Smooth muscle cell of the brain vasculature (primary cell): ENCODE results near the gene DSCAML1.

Source experiments
- DNase-seq: peaks from one replicate; pipeline ENCODE4 v3.0.0-alpha.2; 2012; ENCODE audit warnings: low read depth, low spot score

Gene DSCAML1

DNA sequence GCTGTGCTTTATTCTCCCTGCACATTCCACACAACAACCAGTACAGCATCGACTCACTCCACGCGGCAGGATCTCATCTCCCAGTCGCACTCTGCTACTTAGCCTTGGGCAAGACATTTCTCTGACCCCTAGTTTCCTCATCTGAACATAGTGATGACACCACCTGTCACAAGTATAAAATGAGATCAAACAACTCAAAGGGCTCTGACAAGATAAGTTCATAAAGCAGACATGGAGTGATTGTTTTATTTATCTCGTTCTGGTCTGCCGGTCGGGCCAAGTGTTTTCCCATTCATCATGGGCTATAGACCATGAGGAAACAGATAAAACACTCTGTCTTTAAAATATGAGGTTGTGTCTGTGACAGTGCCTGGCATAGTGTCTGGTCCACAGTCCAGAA is 35.0 kb downstream of the DSCAML1 start:
- no peak for DNase-seq

- DNase-seq, result no peak
Measured at GRCh38 chr11:117759305-117759704, 37.7 kb downstream of the DSCAML1 start.

DNA sequence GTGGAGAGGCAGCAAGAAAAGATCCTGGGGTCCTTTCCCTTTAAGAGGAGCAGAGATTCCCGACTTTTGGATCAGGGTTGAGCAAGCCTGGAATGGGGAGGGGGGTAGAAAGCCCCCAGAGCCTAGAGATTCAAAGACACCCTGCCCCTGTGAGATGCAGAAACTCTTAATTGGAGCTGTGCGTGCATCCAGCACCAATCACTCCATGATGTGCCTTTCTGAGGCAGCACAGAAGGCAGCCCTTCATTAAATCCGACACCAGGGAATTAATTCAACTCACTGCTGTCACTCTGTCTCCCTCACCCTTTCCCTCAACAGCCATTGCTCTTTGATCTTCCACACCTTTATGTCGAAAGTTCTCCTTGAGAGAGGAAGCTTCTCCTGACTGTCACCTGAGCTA is 43.0 kb downstream of the DSCAML1 start:
- no peak for DNase-seq

- no peak for DNase-seq
Measured at GRCh38 chr11:117752721-117753237, 44.2 kb downstream of the DSCAML1 start.

DNA sequence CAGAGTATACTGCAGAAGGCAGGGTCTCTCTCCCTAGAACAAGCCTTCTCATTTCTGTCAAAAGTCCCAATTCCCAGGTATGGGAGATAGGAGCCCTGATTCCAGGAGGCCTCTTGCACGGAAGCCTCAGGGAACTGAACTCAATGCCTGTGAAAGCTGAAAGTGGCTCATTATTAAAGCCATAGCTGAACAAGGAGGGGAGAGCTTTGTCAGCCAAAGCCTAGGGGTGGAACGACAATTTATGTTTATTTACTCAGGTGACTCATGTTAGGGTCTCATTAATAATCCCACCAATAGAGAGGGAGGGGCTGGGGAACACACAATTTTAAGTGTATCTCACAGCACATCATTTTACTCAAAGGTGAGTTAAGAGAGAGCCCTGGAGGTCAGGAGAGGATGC is 44.9 kb downstream of the DSCAML1 start:
- DNase-seq, result no peak

DNA sequence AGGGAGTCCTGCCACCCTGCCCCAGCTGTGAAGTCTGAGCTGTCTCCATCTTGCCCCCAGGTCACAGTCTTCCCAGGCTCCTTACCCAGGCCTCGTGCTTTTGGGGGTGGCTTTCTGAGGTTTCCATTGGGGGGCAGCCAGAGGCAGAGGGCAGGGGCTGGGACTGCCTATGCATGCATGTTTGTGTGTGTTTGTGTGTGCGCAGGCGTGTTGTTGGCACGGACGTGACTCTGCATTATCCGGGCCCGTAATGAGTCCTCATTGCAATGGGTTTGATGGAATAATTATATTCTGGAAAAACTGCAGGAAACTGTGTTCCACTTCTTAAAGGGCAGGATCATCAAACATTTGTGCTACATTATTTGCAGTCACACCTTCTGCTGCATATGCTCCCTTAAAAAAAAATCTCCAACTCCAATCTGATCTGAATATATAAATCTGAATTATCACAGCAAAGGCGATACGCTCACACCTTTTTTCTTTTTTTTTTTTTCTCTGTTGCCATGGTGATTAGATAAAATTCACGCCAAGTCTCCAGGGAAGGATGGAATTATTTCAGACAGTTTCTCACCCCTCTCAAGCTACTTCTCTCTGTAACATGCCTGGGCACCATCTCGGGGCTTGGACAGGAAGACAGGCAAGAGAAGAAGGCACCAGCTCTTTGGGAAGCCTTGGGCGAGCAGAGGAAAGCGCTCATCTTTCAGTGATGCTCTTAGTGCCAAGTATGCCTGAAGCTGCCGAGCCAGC is 45.9 kb downstream of the DSCAML1 start:
- no peak for DNase-seq

DNA sequence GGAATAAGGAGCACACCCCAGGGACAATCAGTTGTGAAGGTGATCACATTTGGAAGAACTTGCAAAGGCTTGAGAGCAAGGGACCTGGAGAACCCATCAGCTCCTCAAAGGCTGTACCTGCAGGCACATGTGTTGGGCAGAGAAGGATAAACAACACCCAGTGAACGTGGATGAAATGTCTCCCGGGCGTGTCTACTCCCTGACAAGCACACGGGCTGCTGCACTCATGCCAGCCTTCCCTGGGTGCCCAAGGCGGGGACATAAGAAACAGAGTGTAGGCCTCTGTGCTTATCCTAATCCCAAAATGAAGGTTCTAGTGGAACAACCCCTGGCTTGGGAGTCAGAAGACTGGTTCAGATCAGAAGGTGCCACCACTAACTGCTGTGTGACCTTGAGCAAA is 46.7 kb downstream of the DSCAML1 start:
- no peak for DNase-seq

GRCh38 chr11:117749541-117749910 is 47.5 kb downstream of the DSCAML1 start:
- DNase-seq, result no peak

- DNase-seq, result no peak
Measured at GRCh38 chr11:117748771-117749540, 48.1 kb downstream of the DSCAML1 start.

DNA sequence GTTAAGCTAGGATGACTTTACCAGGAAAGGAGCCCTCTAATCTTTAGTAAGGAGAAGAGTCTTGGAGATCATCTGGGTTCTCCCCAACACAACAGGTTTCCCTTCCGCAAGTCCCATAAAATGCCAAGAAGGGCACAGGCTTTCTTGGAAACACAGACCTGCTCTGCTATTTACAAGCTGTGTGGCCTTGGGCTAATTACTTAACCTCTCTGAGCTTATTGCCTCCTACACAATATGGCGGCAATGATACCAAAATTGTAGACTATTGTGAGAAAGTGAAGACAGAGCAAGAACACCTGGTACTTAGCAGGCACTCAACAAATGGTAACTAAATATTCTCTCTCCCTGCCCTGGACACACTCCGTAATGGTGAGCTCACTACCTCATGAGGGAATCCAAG is 49.1 kb downstream of the DSCAML1 start:
- no peak for DNase-seq

DNA sequence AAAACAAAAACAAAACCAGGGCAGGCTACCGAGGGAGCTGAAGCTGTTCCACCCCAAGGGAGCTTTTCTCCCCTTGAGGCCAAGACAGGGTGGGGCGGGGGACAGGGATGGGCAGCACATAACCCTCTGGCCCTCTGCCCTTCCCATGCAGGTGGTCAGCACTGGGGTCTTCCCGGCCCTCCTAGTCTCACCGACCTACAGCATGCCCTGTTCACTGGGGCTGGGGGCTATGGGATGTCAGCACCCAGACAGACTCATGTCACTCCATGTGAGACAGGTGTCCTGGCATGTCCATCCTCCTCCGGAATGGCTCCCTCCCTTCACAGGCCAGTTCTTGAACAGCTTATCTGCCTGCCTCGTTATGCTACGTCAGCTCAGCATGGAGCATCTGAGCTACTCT is 51.7 kb downstream of the DSCAML1 start:
- no peak for DNase-seq

DNA sequence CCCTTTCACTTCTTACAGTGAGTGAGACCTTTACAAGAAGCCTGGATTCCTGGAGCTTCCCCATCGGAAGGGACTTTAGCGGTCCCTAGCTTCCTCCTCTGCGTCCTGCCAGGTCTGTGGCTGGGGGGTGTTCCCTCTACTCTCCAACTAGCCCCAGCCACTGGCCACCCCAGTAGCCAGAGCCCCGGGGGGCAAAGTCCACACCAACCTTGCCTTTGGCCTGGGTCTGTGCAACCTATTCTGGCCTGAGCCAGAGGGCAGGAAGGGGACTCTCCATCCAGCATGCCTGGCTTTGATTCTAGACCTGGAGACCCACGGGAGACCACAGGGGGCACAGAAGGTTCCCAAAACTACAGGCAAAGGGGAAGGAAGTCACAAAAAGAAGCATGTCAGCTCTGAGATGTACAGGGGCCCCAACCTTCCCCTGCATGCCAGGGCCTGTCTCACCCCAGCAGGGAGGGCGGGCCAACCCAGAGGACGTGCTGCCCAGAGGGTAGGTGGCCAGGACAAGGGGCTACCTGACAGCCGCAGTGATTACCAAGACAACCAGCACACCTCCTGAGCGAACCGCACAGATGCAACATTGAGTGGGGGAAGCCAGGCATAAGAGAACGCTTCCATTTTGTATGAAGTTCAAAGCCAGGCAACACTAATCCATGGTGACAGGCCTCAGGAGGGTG is 52.4 kb downstream of the DSCAML1 start:
- no peak for DNase-seq

DNA sequence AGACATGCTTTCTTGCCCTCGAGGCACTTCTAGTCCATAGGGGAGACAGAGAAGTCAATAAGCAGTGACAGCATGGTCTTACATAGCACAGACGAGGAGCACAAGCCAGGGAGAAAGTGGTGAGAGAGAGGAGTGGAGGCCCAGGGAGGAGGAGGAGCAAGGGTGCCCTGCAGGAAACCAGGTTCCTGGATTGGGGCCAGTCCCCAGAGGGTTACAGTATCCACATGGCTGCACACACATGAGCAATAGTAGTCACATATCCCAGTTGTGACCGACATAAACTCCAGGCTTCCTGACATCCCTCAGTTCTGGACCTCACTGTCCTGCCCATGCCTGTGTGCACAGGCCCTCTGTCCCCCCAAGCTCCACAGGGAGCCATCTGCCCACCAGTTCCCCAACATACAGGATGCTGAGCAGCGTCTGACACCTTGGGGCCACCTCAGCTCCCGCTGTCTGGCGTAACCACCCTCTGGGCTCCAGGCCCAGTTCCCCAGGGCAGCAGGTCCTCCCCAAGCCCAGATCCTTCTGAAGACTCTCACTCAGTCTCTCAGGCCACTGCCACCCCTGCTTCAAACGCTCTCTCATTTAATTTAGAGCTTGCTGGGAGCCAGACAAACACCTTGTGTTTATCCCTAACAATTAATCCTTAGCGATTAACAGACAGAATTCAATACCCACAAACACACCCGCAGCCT is 53.7 kb downstream of the DSCAML1 start:
- no peak for DNase-seq

GRCh38 chr11:117738246-117738957 is 58.6 kb downstream of the DSCAML1 start:
- DNase-seq, result no peak

- no peak for DNase-seq
Measured at GRCh38 chr11:117735350-117735977, 61.6 kb downstream of the DSCAML1 start.

DNA sequence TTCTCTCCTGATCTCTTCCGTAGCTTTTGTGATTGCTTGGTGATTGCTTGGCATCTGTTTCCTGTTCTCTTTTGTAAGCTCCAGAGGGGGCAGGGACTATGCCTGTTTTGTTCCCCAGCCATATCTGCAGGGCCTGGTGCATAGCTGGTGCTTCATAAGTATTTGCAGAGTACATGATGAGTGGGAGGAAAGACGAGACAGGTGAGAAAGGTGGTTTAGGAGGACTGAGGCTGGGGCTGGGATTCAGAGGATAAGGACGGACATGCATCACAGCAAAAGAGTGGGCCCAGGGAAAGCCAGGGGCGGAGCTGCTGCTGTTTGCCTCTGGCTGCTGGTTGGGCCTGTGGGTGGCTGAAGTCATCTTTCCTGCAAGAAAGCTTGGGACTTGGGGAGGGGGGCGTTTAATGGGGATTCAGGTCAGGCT is 62.4 kb downstream of the DSCAML1 start:
- no peak for DNase-seq

DNA sequence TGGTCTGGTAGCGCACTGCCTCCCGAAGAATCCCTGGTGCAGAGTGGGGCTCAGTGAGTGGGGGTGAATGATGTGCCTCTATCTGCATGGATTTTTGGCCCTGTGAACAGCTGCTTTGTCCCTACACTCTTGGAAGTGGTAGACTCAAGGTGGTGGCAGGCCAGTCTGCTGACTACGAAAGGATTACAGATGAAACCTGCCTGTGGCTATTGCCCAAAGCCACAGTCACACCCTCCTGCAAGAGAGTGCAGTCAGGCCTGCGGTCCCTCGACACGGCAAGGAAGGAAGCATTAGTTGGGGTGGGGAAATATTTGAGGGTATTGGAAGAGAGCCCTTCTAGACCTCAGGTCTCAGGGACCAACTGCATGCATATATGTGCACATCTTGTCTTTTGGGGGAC is 63.7 kb downstream of the DSCAML1 start:
- DNase-seq, result no peak

DNA sequence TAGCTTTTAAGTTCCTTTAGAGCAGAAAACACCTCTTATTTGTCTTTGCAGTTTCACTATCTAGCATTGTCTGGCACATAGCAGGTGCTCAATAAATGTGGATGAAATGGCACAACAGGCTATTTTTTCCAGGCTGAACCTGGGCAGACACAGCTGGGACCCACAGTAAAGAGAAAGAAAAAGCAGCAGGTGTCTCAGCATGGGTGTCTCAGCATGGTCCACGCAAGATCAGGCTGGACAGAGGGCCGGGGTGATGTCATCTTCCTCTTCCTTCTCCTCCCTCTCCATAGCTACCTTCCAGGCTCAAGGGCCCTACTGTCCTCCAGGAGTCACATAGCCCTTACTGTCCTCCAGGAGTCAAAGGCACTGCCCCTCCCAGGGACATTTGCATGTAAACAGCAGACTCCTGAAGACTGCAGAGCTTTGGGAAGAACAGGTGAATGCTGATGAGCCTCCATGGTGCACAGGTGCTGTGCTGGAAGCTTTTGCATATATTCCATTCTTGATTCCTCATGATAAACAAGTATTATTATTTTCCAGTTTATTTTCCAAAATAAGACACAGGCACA is 65.2 kb downstream of the DSCAML1 start:
- DNase-seq, result no peak

DNA sequence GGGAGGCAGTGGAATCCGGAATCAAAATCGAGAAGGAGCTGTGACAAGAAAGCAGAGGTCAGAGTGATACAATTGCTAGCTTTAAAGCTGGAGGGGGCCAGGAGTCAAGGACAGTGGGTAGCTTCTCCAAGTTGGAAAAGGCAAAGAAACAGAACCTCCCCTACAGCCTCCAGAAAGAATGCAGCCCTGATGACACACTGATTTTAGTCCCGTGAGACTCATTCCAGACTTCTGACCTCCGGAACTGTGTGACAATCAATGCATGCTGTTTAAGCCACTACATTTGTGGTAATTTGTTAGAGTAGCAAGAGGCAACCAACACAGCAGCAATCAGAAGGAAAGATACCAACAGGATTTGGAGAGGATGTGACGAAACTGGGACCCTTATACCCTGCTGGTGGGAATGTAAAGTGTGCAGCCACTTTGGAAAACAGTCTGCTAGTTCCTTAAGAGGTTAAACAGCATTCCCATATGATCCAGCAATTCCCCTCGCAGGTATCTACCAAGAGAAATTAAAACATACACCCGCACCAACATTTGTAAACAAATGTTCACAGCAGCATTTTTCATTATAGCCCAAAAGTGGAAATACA is 66.7 kb downstream of the DSCAML1 start:
- no peak for DNase-seq
